ENCODE results near the gene SLC2A14.
"Not testable (repeated sequence)": the region's sequence is repeated elsewhere in the genome, so short reads cannot be mapped to it uniquely, and the experiment has no call there.

SLC2A14 gene

GRCh38 chr12:7872566-7873319 is at the start of gene SLC2A14:
TSS of gene SLC2A14 (minus strand) at chr12:7872915. CDS start at chr12:7869880, 3,035 bp downstream.
- TF ChIP-seq, protein P1, sequence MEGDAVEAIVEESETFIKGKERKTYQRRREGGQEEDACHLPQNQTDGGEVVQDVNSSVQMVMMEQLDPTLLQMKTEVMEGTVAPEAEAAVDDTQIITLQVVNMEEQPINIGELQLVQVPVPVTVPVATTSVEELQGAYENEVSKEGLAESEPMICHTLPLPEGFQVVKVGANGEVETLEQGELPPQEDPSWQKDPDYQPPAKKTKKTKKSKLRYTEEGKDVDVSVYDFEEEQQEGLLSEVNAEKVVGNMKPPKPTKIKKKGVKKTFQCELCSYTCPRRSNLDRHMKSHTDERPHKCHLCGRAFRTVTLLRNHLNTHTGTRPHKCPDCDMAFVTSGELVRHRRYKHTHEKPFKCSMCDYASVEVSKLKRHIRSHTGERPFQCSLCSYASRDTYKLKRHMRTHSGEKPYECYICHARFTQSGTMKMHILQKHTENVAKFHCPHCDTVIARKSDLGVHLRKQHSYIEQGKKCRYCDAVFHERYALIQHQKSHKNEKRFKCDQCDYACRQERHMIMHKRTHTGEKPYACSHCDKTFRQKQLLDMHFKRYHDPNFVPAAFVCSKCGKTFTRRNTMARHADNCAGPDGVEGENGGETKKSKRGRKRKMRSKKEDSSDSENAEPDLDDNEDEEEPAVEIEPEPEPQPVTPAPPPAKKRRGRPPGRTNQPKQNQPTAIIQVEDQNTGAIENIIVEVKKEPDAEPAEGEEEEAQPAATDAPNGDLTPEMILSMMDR (IDR thresholded peaks at IDR 0.05) = no peak
- TF ChIP-seq ZFX (IDR thresholded peaks at IDR 0.05; ENCODE audit: borderline replicate concordance) = no peak
- no peak within 1 kb of the TSS for H3K27ac ChIP-seq

GRCh38 chr12:7921181-7921580 is 48.5 kb upstream of the SLC2A14 start:
- H3K27ac ChIP-seq = not testable (repeated sequence)

DNA sequence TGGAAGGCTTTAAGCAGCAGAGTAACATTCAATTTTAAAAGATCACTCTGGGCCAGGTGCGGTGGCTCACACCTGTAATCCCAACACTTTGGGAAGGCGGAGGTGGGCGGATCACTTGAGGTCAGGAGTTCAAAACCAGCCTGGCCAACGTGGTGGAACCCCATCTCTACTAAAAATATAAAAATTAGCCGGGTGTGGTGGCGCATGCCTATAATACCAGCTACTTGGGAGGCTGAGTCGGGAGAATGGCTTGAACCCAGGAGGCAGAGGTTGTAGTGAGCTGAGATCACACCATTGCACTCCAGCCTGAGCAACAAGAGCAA is 45.5 kb upstream of the SLC2A14 start:
- H3K27ac ChIP-seq = not testable (repeated sequence)

DNA sequence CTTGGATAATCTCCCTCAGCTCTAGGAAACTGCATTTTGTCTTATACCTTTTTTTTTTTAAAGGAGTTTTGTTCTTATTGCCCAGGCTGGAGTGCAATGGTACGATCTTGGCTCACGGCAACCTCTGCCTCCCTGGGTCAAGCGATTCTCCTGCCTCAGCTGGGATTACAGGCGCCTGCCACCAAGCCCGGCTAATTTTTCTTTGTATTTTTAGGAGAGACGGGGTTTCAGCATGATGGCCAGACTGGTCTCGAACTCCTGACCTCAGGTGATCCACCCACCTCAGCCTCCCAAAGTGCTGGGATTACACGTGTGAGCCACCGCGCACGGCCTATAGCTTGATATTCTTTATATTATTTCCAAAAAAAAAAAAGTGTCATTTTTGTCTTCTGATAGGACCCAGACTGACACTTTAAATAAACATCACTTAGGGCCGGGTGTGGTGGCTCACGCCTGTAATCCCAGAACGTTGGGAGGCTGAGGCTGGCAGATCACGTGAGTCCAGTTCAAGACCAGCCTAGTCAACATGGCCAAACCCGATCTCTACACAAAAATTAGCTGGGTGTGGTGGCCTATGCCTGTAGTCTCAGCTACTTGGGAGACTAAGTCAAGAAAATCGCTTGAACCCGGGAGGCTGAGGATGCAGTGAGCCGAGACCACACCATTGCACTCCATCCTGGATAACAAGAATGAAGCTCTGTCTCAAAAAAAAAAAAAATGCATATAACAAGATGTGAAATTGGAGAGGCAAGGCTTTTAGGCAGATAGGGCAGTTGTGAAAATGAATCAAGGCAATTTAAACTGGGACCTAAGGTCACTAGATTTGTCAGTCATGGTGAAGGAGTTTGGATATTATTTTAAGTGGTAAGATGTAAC is 44.9 kb upstream of the SLC2A14 start:
- TF ChIP-seq, protein P1 (IDR thresholded peaks at IDR 0.05) = no peak
- no peak for TF ChIP-seq ZFX (IDR thresholded peaks at IDR 0.05; ENCODE audit: borderline replicate concordance)
- no peak overlapping the region for H3K27ac ChIP-seq

- no peak overlapping the region for H3K27ac ChIP-seq
- no peak for TF ChIP-seq ZFX (IDR thresholded peaks at IDR 0.05; ENCODE audit: borderline replicate concordance)
- TF ChIP-seq, protein P1 (IDR thresholded peaks at IDR 0.05) = no peak
These were observed 44.2 kb upstream of the SLC2A14 start for GRCh38 chr12:7916936-7917335.

GRCh38 chr12:7915661-7916403 is 43.1 kb upstream of the SLC2A14 start:
- TF ChIP-seq, protein P1 (IDR thresholded peaks at IDR 0.05) = no peak
- TF ChIP-seq ZFX (IDR thresholded peaks at IDR 0.05; ENCODE audit: borderline replicate concordance) = no peak
- H3K27ac ChIP-seq = no peak overlapping the region

GRCh38 chr12:7910106-7910505 is 37.4 kb upstream of the SLC2A14 start:
- not testable (repeated sequence) for H3K27ac ChIP-seq

DNA sequence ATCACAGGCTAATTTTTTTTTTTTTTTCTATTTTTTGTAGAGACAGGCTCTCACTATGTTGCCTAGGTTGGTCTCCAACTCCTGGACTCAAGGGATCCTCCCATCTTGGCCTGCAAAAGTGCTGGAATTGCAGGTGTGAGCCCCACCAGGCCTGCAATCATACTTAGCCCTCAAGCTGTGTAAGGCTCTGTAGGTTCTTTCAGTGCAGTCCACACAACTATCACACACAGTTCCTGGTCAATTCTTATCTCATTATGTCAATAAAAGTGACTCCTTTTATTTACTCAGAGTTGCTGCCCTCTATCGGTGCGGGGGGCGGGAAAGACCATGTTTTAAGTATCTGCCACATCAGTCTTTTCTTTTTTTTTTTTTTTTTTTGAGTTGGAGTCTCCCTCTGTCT is 34.3 kb upstream of the SLC2A14 start:
- H3K27ac ChIP-seq = peak overlapping the region; percentile 56
- no peak for TF ChIP-seq ZFX (IDR thresholded peaks at IDR 0.05; ENCODE audit: borderline replicate concordance)
- TF ChIP-seq, protein P1 (IDR thresholded peaks at IDR 0.05) = peak; percentile 84

DNA sequence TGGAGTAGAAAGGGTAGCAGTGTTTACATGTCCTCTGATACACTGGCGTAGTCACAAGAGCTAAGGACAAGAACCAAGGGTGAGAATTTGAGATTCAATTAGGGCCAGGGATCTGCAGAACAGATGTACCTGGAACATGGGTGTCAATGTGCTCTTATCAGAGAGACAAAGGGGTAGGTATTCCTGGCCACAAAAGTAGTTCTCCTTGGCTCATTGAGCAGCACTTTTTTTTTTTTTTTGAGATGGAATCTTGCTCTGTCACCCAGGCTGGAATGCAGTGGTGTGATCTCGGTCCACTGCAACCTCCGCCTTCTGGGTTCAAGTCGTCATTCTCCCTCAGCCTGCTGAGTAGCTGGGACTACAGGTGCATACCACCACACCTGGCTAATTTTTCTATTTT is 33.6 kb upstream of the SLC2A14 start:
- peak overlapping the region; percentile 56 for H3K27ac ChIP-seq

GRCh38 chr12:7905600-7906125 is 32.9 kb upstream of the SLC2A14 start:
- H3K27ac ChIP-seq = not testable (repeated sequence)

All from 22Rv1 (cell line).